GM18868 (cell line): Measurements from ENCODE around the gene WDR83.
A peak's percentile ranks its signal among the peaks of the same experiment; 100 is the strongest.
"Not testable (repeated sequence)": the region's sequence is repeated elsewhere in the genome, so short reads cannot be mapped to it uniquely, and the experiment has no call there.

ENCODE experiments used
- ATAC-seq: cut with Tn5 transposase; IDR thresholded peaks from one replicate; pipeline ENCODE4 v1.9.1; 2021; ENCODE audit warnings: mild to moderate bottlenecking, moderate library complexity; ENCODE audit not compliant: unreplicated experiment

The WDR83 gene

GRCh38 chr19:12711187-12711586 lies 44.6 kb downstream of the WDR83 start:
- ATAC-seq: no peak

- ATAC-seq: not testable (repeated sequence)
These were observed 45.5 kb downstream of the WDR83 start for GRCh38 chr19:12712077-12712476.

- ATAC-seq: not testable (repeated sequence)
These were observed 46.7 kb downstream of the WDR83 start for GRCh38 chr19:12713304-12713703.

DNA sequence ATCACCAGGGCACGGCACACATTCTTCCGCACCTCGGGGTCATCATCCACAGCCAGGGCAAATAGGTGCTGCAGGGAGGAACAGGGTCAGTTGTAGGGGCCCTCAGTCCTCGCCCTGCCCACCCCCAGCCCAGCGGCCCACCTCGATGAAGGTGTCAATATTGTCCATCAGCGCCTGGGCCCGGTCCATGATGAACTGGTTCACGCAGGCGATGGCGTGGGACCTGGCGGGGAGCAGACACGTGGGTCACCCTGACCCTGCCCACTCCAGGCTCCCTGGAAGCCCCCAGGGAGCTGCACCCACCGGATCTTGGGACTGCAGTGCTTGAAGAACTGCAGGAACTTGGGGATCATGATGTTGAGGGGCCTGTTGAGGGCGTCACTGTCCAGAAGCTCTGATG lies 48.5 kb downstream of the WDR83 start:
- no peak for ATAC-seq

DNA sequence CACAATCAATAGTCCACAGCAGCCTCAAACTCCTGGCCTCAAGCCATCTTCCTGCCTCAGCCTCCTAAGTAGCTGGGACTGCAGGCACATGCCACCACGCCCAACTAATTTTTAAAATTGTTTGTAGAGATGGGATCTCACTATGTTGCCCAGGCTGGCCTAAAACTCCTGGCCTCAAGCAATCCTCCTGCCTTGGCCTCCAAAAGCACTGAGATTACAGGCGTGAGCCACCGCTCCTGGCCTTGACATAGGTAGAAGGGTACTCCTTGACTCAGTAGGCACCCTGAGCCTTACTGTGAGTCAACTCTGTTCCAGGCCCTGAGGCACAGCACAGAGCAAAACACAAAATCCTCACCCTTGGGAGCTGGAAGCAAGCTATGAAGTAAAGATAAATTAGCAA lies 49.3 kb downstream of the WDR83 start:
- ATAC-seq: no peak

- ATAC-seq: no peak
These were observed 53.7 kb downstream of the WDR83 start for GRCh38 chr19:12720296-12720695.

GRCh38 chr19:12720851-12721655 lies 54.4 kb downstream of the WDR83 start:
- ATAC-seq: no peak

DNA sequence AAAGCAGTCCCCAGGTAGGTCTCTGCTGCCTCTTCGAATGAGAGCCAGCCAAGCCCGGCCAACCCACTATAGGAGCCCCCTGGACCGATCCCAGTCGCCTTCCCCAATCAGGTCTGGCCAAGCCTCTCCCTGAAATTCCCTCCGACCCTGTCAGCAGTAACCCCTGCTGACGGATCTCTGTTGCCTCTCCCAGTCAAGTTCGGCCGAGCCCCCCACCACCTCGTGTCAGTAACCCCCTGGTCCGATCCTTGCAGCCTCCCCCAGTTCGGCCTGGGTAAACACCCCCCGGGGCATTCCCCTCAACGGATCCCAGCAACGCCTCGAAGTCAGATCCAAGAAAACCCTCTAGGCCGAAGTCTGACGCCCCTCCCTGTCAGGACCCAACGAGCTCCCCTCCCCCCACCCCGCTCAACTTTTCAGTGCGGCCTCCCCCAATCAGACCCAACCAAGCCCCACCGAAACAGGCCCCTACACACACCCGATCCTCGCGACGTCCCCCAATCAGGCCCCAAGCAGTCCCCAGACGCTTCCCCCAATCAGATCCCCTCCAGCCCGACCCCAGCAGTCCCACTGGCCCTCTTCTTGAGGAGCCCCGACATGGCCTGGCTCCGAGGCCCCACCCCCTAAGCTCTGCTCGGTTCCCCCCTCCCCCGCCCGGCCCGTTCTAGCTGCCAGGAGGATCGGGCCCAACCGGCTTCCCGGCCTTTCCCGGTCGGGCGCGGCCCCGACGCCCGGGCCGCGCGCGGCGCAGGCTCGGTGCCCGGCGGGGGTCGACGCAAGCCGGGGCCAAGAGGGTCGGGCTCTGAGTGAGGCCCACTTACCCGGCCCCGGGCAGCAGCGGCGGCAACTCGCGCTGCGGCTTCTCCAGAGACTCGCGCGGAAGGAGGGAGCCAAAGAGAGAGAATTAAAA lies 55.3 kb downstream of the WDR83 start:
- ATAC-seq: peak; percentile 42

- peak; percentile 67 for ATAC-seq
These were observed 56.2 kb downstream of the WDR83 start for GRCh38 chr19:12722566-12723380.

- ATAC-seq: no peak
These were observed 56.7 kb downstream of the WDR83 start for GRCh38 chr19:12723381-12723640.

DNA sequence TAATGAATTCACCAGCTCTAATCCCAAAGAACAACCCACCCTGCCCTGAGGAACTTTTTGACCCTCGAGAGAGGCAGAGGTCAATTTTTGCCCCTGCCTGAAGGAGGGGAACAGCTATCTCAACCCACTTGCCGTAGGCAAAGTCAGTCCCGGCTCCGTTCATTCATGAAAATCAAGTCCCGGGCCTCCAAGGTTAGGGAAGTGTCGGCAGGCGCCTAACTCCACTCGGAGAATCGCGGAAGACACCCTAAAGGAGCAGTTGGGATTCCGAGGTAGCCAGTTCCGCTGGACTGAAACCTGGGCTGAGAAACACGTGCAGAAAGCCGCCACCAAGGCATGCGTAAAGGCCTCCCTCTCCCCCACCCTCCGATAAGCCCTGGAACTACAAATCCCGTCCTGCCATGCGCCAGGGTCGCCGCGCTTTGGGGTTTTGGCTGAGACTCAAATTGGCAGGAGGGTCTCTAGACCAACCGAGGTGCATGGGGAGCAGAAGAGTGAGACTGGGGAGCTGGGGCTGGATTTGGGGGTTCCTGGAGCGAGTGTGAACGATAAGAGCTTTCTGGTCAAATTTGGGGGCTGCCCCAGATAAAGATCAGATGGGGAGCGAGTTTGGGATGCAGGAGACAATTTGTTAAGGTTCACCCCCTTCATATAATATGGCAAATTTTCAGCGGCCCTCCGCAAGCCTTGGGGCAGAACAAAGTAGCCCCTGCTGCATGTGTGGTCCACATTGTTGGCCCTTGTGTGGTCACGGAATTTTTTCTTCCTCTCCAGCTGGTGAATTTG lies 57.2 kb downstream of the WDR83 start, which contains the start of gene TNPO2:
TNPO2 (minus strand) TSS at position 292 of the 786 bp plus-strand sequence. CDS start 2,955 bp downstream, outside the sequence.
- no peak for ATAC-seq
